ENCODE data around the gene FLACC1. TPM values are rescaled to one million over a fixed set of nuclear protein-coding genes. Genes with fewer than 3 reads are reported as not detected.

Gene FLACC1
- total RNA-seq, 1 experiment from 2014 or later, result 1.1 TPM

- intact Hi-C loops (cut with micrococcal nuclease), result no loop called here
- no peak overlapping the region for H3K27ac Mint-ChIP-seq (ENCODE audit: low read depth, unreplicated experiment)
- H3K36me3 Mint-ChIP-seq (ENCODE audit: insufficient read depth, unreplicated experiment), result peaks cover 5% of the 10 kb centered on the region
- no peak for TF ChIP-seq CTCF (IDR thresholded peaks at IDR 0.05; ENCODE audit: unreplicated experiment)
- BruUV-seq (replicated peaks), result no TSS peak
- no peak overlapping the region for H3K4me3 Mint-ChIP-seq (ENCODE audit: unreplicated experiment)
- no peak for DNase-seq (ENCODE audit: unreplicated experiment)
- POLR2A ChIA-PET, result no interaction called here
- peaks cover 9% of the 10 kb centered on the region for H3K9me3 Mint-ChIP-seq (ENCODE audit: unreplicated experiment)
- H3K4me1 Mint-ChIP-seq (ENCODE audit: insufficient read depth, unreplicated experiment), result no peaks in the 10 kb centered on the region
- CTCF ChIA-PET, result interaction anchor here (1.7 kb wide), 1 partner anchor 129 kb away, joined by 6 read pairs; no protein-coding TSS in a partner anchor
- no peaks in the 10 kb centered on the region for H3K27me3 Mint-ChIP-seq (ENCODE audit: insufficient read depth, unreplicated experiment)
These were observed 9.0 kb upstream of the FLACC1 start for GRCh38 chr2:201366146-201366545.

- CTCF ChIA-PET, result interaction anchor here (0.5 to 1.9 kb wide), 32 partner anchors 13 to 469 kb away, joined by 3 to 8 read pairs (median 4); partner anchors contain the start of gene CASP8
- peak; percentile 79 for TF ChIP-seq CTCF (IDR thresholded peaks at IDR 0.05; ENCODE audit: unreplicated experiment)
- Mint-ChIP-seq H3K9me3 (ENCODE audit: unreplicated experiment) (peaks cover 9% of the 10 kb centered on the region), H3K27me3 (ENCODE audit: insufficient read depth, unreplicated experiment) (no peaks in the 10 kb centered on the region), H3K4me3 (ENCODE audit: unreplicated experiment) (no peak overlapping the region), H3K36me3 (ENCODE audit: insufficient read depth, unreplicated experiment) (peaks cover 12% of the 10 kb centered on the region), H3K4me1 (ENCODE audit: insufficient read depth, unreplicated experiment) (peaks cover 5% of the 10 kb centered on the region), H3K27ac (ENCODE audit: low read depth, unreplicated experiment) (peak overlapping the region; percentile 49)
- BruUV-seq (replicated peaks), result no TSS peak
- peak; percentile 68 for DNase-seq (ENCODE audit: unreplicated experiment)
- POLR2A ChIA-PET, result interaction anchor here (0.5 to 1.3 kb wide), 5 partner anchors 88 to 1166 kb away, joined by 3 to 7 read pairs (median 4); no protein-coding TSS in a partner anchor
- intact Hi-C loops (cut with micrococcal nuclease), result loop anchor here (1.0 kb wide), 2 partner anchors 106 to 128 kb away; no protein-coding TSS in a partner anchor
These were observed 6.9 kb upstream of the FLACC1 start for GRCh38 chr2:201363857-201364560.

GRCh38 chr2:201362396-201362795, 5.3 kb upstream of the FLACC1 start:
- H3K27ac Mint-ChIP-seq (ENCODE audit: low read depth, unreplicated experiment), result no peak overlapping the region
- intact Hi-C loops (cut with micrococcal nuclease), result no loop called here
- no peak overlapping the region for H3K4me3 Mint-ChIP-seq (ENCODE audit: unreplicated experiment)
- peak; percentile 6 for DNase-seq (ENCODE audit: unreplicated experiment)
- H3K36me3 Mint-ChIP-seq (ENCODE audit: insufficient read depth, unreplicated experiment), result peaks cover 12% of the 10 kb centered on the region
- no peaks in the 10 kb centered on the region for H3K27me3 Mint-ChIP-seq (ENCODE audit: insufficient read depth, unreplicated experiment)
- peaks cover 9% of the 10 kb centered on the region for H3K9me3 Mint-ChIP-seq (ENCODE audit: unreplicated experiment)
- H3K4me1 Mint-ChIP-seq (ENCODE audit: insufficient read depth, unreplicated experiment), result peaks cover 10% of the 10 kb centered on the region
- ChIA-PET POLR2A (no interaction called here), CTCF (interaction anchor here (0.6 to 1.2 kb wide), 4 partner anchors 15 to 130 kb away, joined by 3 to 8 read pairs (median 4); no protein-coding TSS in a partner anchor)
- TF ChIP-seq CTCF (IDR thresholded peaks at IDR 0.05; ENCODE audit: unreplicated experiment), result no peak
- BruUV-seq (replicated peaks), result no TSS peak

GRCh38 chr2:201361078-201361733, 4.1 kb upstream of the FLACC1 start:
- peaks cover 10% of the 10 kb centered on the region for H3K4me1 Mint-ChIP-seq (ENCODE audit: insufficient read depth, unreplicated experiment)
- intact Hi-C loops (cut with micrococcal nuclease), result no loop called here
- no peak overlapping the region for H3K27ac Mint-ChIP-seq (ENCODE audit: low read depth, unreplicated experiment)
- POLR2A ChIA-PET, result interaction anchor here (0.7 kb wide), 1 partner anchor 36 kb away, joined by 3 read pairs; no protein-coding TSS in a partner anchor
- no peaks in the 10 kb centered on the region for H3K9me3 Mint-ChIP-seq (ENCODE audit: unreplicated experiment)
- no peaks in the 10 kb centered on the region for H3K27me3 Mint-ChIP-seq (ENCODE audit: insufficient read depth, unreplicated experiment)
- CTCF ChIA-PET, result interaction anchor here (0.9 kb wide), 1 partner anchor 100 kb away, joined by 3 read pairs; no protein-coding TSS in a partner anchor
- TF ChIP-seq CTCF (IDR thresholded peaks at IDR 0.05; ENCODE audit: unreplicated experiment), result no peak
- no TSS peak for BruUV-seq (replicated peaks)
- H3K36me3 Mint-ChIP-seq (ENCODE audit: insufficient read depth, unreplicated experiment), result peaks cover 12% of the 10 kb centered on the region
- no peak for DNase-seq (ENCODE audit: unreplicated experiment)
- no peak overlapping the region for H3K4me3 Mint-ChIP-seq (ENCODE audit: unreplicated experiment)

All from MCF 10A (cell line).